Glutamatergic neuron (in vitro differentiated cells): Measurements from ENCODE around the gene ZBTB43. TPM values are rescaled to one million over a fixed set of nuclear protein-coding genes. Genes with fewer than 3 reads are reported as not detected.

Experiments
- DNase-seq: peaks from one replicate; pipeline ENCODE4 v3.0.0; 2022
- H3K27ac Mint-ChIP-seq: one replicate; pipeline ENCODE4 v1.8.0; 2020; ENCODE audit warnings: mild to moderate bottlenecking, mixed read lengths, inconsistent platforms; ENCODE audit not compliant: unreplicated experiment
- H3K27me3 Mint-ChIP-seq: one replicate; pipeline ENCODE4 v1.8.0; 2020; ENCODE audit warnings: mild to moderate bottlenecking, moderate library complexity, mixed read lengths, inconsistent platforms; ENCODE audit not compliant: unreplicated experiment
- H3K36me3 Mint-ChIP-seq: one replicate; pipeline ENCODE4 v1.8.0; 2020; ENCODE audit warnings: mild to moderate bottlenecking, mixed read lengths, inconsistent platforms; ENCODE audit not compliant: unreplicated experiment
- H3K4me1 Mint-ChIP-seq: one replicate; pipeline ENCODE4 v1.8.0; 2020; ENCODE audit warnings: mild to moderate bottlenecking, low read depth, mixed read lengths, inconsistent platforms; ENCODE audit not compliant: unreplicated experiment
- H3K4me3 Mint-ChIP-seq: one replicate; pipeline ENCODE4 v1.8.0; 2020; ENCODE audit warnings: mild to moderate bottlenecking, mixed read lengths, inconsistent platforms; ENCODE audit not compliant: unreplicated experiment
- H3K9me3 Mint-ChIP-seq: one replicate; pipeline ENCODE4 v1.8.0; 2020; ENCODE audit warnings: mild to moderate bottlenecking, moderate library complexity, mixed read lengths, inconsistent platforms; ENCODE audit not compliant: unreplicated experiment
- CTCF ChIP-seq: fragments of 200-600 bp; sonication (generic); IDR thresholded peaks from one replicate; pipeline ENCODE4 v1.5.0; 2021; ENCODE audit not compliant: partially characterized antibody, unreplicated experiment
- total RNA-seq: library from RNA; stranded (reverse); fragmentation: NEBNext Ultra II Directional; extraction: Animal tissue kit (Norgen Biotek cat#: 25700); gene quantifications from one replicate; pipeline ENCODE4 v1.2.1, GENCODE V29; 2021; ENCODE audit not compliant: unreplicated experiment

ZBTB43 gene
- total RNA-seq, 1 donor from 2014 or later, result 16.8 TPM

GRCh38 chr9:126877418-126877817 lies 72.6 kb downstream of the ZBTB43 start:
- no peak overlapping the region for H3K27ac Mint-ChIP-seq
- H3K36me3 Mint-ChIP-seq, result peaks cover 11% of the 10 kb centered on the region
- TF ChIP-seq CTCF, result no peak
- no peaks in the 10 kb centered on the region for H3K27me3 Mint-ChIP-seq
- DNase-seq, result no peak
- H3K4me1 Mint-ChIP-seq, result peaks cover 23% of the 10 kb centered on the region
- peaks cover 3% of the 10 kb centered on the region for H3K9me3 Mint-ChIP-seq
- H3K4me3 Mint-ChIP-seq, result no peak overlapping the region

GRCh38 chr9:126879288-126879687 lies 74.4 kb downstream of the ZBTB43 start:
- TF ChIP-seq CTCF, result no peak
- Mint-ChIP-seq H3K36me3 (peaks cover 11% of the 10 kb centered on the region), H3K9me3 (peaks cover 3% of the 10 kb centered on the region), H3K4me1 (peaks cover 35% of the 10 kb centered on the region), H3K4me3 (no peak overlapping the region), H3K27me3 (no peaks in the 10 kb centered on the region), H3K27ac (no peak overlapping the region)
- DNase-seq, result no peak

- Mint-ChIP-seq H3K4me3 (peak overlapping the region; percentile 31), H3K9me3 (peaks cover 3% of the 10 kb centered on the region), H3K27me3 (no peaks in the 10 kb centered on the region), H3K4me1 (peaks cover 33% of the 10 kb centered on the region), H3K36me3 (peaks cover 11% of the 10 kb centered on the region), H3K27ac (peak overlapping the region; percentile 87)
- no peak for DNase-seq
- TF ChIP-seq CTCF, result no peak
Observed at GRCh38 chr9:126880226-126880946, 75.5 kb downstream of the ZBTB43 start.

- Mint-ChIP-seq H3K36me3 (peaks cover 11% of the 10 kb centered on the region), H3K9me3 (peaks cover 3% of the 10 kb centered on the region), H3K4me3 (peak overlapping the region; percentile 31), H3K4me1 (peaks cover 37% of the 10 kb centered on the region), H3K27me3 (no peaks in the 10 kb centered on the region), H3K27ac (peak overlapping the region; percentile 87)
- TF ChIP-seq CTCF, result no peak
- DNase-seq, result no peak
Observed at GRCh38 chr9:126880947-126881332, 76.1 kb downstream of the ZBTB43 start.

DNA sequence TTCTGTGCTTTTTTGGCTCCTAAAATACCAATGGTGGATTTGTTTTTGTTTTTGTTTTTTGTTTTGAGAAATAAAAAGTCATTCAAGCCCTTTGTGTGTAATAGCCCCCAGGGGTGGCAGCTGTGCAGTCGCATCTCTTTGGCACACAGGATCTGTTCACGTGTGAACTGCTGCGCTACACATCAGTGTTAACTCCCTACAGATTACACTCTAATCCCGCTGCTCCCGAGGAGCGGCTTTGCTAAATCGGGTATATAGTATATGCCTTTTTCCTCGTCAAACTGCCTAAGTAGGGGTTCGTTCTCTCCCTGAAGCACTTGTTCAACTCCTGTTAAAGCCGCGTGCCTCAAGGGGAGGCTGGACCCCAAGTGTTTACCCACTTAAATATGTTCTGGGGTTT lies 77.9 kb downstream of the ZBTB43 start:
- Mint-ChIP-seq H3K4me3 (no peak overlapping the region), H3K9me3 (no peaks in the 10 kb centered on the region), H3K27me3 (no peaks in the 10 kb centered on the region), H3K36me3 (peaks cover 11% of the 10 kb centered on the region), H3K27ac (no peak overlapping the region), H3K4me1 (peaks cover 42% of the 10 kb centered on the region)
- DNase-seq, result no peak
- no peak for TF ChIP-seq CTCF
